Stimulated activated CD8-positive, alpha-beta memory T cell treated with anti-CD3 and anti-CD28 coated beads, Interleukin-12 subunit alpha, Interleukin-12 subunit beta, amount 100 ng/mL, for 4 hours (primary cell): ENCODE measurements around the gene R3HDM2.

Experiments used
- DNase-seq: peaks from one replicate; pipeline ENCODE4 v3.0.0-alpha.2; 2020; ENCODE audit warnings: low read depth

Gene R3HDM2

DNA sequence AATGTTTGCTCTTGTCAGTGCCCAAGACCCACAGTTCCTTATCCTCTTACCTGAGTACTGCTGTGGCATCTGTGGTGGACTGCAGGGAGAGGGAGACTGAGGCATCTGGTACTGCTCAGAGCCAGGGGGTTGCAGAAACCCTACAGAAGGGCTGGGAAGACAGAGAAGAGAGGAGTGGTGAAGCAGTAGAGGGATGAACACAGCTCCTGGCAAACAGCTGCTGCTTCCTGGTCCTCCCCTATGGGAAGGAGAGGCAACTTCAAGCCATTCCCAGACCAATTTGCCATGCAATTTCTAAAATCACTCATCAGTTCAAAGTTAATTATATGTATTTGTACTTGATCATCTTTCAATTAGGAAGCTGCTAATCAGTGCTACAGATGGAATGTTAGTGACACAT, 164.2 kb downstream of the R3HDM2 start:
- DNase-seq: no peak

DNA sequence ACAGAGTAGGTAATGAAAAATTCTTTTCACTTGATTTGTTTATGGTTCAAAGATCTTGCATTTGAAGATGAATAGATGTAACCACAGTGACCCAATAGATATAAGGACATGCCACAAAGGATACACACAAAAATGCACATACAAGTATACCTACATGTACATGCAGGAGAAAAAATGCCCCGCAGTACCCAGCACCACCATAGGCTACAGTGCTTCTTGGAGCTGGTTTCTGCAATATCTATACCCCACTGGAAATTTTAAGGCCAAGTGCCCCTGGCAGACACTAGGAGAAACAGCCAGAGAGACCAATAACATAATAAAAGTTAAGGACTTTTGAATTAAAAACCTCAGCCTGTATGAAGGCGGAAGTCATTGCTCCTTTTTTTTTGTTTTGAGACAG, 167.7 kb downstream of the R3HDM2 start:
- DNase-seq: no peak

DNA sequence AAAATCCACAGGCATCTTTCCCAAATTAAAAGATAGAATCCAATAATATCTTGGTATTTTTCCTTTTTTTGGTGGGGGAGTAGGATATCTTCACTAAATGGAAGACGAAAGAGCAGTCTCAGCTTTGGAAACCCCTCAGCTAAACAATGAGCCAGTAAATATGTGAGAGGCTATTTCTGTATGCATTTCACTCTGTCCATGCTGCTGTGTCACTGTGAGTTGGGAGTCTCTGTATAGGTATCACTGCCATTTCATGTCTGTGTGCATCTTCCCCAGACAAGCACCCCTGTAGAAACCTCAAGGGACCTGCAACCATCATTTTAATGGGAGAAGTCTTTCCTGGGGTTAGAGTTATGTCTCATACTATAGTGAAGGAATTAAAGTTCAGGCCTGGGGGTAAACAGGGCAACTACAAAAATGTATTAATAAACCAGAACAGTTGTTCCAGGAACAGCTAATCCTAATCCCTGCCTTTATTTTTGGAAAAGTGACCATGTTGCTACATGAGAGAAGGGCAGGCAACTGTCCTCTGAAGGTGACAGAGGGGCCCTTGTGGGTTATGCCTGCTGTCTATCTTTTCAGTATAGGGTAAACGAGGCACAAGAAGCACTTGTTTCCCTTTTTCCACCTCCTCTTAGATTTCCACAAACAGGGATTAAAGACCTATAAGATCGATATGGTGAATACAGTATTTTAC, 168.6 kb downstream of the R3HDM2 start:
- DNase-seq: no peak

DNA sequence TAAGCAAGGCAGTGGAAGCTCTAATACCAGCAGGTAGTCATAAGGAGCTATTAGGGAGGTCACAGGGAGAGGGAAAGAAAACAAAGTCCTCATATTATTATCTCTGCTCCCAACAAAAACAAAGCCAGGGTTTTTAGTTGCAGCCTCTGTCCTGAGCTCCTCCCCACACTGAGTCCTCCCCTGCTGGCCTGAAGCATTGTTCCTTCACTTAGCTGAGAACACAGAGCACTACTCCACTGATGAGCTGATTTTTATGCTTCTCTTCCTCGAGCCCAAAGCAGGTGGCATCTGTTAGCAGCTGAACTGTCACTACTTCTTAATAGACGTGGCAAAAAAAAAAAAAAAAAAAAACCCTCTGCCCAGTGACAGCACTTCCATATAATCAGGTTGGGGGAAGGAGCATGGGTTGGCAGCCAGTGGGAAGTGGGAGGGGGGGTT, 169.4 kb downstream of the R3HDM2 start:
- DNase-seq: no peak

DNA sequence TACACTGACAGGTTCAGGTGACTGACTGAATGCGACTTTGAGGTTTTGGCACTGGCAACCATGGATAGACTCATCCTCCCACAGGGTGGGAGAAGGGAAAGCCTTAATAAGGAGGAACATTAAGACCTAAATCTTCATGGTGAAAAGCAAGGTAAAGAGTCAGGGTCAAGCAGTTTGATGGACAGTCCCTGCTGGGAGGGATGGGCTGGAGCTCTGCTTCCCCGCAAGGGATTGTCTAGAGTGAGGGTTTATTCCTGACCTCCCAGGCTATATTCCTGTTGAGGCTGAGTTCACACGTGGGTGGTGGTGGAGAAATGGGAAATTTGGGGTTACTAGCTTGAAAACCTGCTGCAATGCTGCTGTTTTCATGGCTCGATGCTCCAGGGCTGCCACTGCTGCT, 170.5 kb downstream of the R3HDM2 start:
- DNase-seq: no peak

DNA sequence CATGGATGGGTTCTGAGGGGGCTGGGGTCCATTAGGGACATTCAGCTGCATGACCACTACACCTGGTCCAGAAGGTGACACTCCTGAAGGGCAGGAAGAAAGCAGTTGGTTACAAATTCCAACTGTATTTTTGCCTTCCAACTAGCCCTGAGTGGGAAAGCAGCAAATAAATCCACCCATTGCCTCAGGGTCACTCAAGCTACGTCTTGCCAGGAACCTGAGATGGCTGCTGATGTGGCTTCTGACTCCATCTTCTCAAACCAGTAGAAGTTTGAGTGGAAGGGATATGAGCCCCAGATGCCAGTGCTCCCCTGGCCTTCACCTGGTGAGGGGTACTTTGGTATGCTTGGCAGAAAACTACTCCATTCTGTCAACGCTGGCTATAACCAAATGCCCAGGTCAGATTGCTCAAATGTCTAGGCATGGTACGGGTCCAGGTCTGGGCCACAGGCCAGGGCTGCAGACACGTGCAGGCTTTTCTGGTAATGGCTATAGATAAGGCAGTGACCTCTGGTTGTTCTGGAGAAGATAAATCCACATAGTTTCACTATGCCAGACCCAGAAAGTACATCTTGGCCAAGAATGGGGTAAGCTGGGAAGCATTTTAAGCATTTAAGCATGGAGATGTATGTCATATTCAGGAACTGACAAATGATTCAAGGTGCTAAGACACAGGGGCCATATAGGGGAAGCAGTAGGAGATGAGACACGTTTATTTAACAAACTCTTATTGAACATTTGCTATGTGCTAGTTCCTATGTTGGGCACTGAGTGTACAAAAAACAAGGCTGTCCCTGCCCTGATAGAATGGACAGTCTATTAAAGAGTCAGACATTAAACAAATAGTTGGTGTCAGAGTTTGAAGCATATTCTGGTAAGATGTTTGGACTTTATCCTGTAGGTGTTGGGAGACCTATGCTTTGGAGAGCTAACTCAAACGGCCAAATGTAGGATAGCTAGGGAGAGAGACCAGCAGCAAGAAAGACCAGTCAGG, 171.6 kb downstream of the R3HDM2 start:
- DNase-seq: no peak

DNA sequence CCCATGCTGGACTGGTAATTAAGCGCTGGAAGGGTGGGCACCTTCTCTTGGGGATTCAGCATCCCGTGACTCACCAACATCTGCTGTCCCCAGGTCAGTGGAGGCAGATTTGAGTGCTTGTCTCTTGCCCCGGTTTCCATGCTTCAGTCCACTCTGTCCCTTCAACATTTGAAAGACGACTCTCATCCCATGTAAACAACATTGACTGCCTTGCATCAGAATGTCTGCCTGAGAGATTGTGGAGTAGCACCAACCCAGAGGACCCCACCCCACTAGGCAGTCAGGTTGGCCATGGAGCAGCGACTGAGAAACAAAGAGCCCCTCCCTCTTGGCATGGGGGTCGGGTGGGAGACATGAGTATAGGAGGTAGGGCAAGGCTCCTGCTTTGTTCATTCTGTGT, 174.9 kb downstream of the R3HDM2 start:
- DNase-seq: no peak

DNA sequence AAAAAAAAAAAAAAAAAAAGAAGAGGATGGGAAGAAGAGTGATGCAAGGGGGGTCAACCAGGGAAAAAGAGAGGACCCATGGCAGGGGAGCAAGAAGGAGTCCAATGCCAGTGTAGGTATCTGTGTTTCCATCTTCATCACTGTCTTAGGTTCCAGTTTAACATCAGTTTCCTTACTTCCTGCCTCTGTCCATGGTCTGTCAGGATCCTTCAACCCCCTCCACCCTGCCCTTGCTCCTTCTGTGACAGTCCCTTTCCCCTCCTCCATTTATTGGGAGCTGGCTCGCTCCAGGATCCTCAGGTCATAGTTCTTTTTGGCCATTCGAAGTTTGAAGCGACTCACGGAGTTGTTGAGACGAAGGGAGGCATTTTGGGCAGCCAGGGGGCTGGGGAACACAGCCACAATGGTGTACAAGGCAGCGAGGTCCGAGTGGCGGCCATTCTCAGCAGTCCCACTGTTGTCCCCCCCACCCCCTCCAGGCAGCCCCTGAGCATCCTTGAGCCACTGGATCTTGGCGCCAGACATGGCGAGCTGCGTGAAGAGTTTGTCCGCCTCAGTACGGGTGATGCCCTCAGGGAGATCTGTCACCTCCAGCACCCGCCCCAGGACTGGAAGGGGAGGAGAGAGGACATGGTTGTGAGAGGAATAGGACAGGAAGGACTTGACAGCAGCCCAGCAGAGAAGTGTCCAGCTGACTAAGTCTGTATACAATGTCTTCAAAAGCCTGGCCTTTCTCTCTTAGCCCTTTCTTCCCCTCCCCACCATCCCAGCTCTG, 176.2 kb downstream of the R3HDM2 start:
- no peak for DNase-seq

DNA sequence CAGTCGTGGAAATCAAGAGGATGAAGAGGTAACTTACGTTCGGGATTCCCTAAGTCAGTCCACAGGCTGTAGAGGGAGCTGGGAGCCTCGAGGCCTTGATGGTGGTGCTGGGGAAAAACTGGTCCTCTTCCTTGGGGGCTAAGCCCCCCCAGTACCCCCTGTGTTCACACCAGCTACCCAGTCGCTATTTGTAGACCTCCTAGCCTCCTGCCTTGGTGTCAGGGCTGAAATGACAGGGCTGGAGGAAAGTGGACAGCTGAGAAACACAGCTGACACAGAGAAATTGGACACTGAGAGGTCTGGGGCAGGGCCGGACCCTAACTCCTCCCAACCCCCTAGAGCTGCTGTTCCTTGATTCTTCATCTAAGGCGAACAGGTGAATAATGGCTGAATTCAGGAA, 179.9 kb downstream of the R3HDM2 start, which contains the start of gene STAC3:
STAC3 (minus strand) TSS at position 232 of the 400 bp plus-strand sequence. CDS start 1,551 bp downstream, outside the sequence.
- no peak for DNase-seq

DNA sequence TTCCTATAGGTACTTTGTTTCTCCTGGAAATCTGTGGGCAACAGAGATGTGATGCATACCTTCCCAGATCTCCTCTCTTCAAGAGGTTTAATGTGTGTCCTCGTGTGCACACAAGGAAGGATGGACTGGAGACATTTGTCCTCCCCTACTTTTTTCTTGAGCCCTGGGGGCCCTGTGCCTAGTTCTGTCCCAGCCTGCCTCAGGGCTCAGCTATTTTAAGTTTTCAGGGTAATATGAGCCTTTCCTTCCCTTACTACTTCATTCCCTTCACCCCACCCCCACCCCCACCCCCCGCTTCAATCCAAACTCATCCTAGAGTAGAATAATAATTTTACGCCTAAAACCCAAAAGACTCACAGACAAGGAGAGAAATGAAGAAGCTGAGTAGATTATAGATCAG, 180.3 kb downstream of the R3HDM2 start:
- DNase-seq: no peak

DNA sequence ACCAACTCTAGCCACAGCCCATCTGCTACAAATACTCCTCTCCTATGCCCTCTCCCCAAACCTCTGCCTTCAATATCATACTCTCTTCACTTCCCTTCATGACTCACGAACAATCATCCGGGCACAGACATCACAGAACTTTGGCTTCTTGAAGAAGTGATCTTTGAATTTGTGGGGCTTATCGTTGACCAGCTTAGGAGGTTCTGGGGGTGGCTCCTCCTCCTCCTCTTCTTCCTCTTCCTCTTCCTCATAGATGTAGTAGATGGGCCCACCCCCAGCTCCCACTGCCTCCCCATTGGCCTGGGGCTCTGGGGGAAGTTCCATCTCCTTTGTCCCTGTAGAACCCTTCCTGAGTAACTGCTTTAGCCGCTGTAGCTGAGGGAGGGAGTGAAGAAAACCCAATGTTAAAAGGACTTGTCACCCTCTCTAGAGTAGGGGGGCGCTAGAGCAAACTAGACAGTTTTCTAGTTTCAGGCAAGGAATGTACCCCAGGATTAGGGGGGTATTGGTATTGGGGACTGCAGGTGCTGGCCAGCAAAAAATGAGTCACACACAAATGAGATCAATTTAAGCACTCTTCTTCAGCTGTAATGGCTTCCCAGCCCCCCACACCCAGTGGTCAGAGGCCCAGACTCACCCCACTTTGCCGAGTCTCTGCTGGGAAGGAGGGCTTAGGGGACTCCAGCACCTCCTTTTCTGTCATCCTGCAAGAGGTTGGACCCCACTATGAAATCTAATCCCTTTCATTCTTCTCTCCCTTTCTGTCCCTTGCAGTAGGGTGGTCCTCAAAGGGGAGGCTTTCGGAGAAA, 181.7 kb downstream of the R3HDM2 start:
- DNase-seq: no peak

DNA sequence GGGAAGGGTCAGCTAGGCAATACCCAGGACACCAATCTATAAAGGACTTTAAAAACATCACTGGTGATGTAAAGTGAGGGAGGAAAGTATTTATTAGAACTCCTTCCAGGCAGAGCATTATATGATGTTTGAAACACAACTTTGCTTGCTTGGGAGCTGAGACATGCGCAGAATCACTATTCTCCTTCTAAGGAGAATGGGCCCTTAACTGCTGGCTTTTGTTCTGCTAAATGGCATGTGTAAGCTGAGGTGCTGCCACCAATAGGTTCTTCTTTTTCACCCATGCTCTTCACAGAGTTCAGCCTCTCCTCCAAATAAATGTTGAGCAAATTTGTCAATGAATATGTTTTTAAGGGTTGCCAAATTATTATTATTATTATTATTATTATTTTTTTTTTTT, 183.8 kb downstream of the R3HDM2 start:
- no peak for DNase-seq

DNA sequence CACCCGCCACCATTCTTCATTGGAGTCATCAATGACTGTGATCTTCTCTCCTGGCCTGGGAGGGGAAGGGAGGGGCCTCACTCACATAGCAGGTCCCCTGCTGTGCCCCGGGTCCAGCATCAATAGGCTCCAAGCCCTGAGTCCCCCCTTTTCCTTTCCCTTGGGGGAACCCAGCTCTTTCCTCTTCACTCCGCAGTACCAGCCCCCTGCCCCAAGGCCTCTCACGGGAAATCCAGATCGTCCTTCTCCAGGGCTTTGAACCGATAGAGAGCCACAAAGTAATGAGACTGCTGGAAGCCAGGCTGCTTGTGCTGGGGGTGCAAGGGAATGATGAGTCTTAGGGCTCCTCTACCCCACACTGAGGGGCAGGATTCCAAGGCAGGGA, 186.5 kb downstream of the R3HDM2 start:
- no peak for DNase-seq

DNA sequence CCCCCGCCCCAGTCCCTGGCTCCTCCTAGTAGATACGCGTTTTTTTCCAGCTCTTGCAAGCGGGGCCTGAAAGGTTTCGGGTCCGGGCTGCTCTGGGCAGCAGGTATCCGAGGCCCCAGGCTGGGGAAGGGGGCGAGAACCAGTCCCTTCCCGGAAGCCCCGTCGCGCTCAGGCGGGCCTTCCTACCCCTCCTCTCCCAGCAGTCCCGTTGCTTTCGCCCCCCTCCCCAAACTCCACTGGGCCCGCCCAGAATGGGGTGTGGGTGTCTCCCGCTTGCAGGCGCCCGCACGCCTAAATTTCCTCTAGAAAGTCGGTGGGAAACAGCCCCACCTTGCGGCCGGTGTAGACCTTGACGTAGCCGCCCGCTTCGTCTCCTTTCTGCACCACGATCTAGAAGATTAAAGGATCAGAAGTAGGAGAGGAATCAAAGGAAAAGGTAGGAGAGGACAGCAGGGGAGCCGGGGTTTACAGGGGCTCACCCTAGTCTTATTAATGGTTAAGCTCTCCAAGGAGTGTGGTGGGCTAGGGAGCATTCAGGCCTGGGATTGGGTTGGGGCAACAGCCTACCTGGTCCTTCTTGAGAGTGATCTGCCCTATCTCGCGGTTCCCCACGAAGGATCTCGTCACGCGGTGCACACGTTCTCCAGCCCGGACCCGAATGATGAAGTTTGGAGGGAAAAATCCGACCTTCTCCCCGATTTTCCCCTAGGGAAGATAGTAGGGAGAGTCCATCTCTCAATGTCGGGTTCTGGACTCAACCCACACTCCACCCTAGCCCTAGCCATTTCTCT, 187.1 kb downstream of the R3HDM2 start:
- peak; percentile 57 for DNase-seq

DNA sequence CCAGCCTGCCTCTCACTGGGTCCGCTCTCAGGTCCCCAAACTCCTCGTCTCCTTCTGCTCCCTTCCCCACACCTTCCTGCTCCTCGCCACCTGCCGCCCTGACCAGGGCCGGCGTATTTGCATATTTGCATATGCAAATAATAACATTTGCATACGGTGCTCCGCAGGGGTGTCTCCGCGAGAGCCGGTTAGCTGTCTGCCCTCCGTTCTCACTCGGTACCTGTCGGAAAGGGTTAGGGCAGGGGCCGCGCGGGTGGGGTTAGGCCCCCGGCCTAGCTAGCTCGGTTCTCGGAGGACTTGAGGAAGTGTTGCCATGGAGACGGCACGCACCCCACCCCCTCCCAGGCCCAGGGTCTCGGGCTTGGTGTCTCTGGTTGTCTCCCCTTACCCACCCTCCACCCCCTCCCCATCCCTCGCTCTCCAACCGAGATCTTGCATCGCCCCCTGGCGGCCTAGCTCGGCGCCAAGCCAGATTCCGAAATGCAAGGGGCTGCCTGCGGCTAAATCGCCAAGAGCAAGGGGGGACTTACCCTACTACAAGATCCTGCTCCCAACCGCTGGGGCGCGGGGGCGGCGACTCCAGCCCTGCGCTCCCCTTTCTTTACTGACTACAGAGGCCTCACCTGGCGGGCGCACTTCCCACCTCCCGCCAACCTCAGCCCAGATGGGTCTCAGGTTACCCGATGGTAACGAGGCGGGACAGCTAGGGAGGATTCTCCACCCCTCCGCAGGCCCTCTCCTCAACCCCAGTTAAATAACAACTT, 188.0 kb downstream of the R3HDM2 start:
- DNase-seq: no peak

DNA sequence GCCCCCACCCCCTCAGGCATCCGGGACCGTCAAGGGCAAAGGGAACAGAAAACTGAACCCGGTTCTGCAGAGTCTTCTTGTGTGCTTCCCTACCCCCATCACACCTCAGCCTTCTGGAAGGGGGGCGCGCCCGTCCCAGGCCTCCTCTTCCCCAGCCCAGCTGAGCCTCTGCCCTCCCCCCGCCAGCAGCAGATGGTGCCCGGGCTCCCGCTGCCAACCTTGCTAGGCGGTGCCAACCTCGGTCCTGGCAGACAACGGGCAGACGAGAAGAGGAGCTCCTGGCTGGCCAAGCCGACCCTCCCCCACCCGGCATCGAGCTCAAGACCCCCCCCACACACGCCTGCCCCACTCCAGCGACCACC, 188.5 kb downstream of the R3HDM2 start:
- DNase-seq: no peak

DNA sequence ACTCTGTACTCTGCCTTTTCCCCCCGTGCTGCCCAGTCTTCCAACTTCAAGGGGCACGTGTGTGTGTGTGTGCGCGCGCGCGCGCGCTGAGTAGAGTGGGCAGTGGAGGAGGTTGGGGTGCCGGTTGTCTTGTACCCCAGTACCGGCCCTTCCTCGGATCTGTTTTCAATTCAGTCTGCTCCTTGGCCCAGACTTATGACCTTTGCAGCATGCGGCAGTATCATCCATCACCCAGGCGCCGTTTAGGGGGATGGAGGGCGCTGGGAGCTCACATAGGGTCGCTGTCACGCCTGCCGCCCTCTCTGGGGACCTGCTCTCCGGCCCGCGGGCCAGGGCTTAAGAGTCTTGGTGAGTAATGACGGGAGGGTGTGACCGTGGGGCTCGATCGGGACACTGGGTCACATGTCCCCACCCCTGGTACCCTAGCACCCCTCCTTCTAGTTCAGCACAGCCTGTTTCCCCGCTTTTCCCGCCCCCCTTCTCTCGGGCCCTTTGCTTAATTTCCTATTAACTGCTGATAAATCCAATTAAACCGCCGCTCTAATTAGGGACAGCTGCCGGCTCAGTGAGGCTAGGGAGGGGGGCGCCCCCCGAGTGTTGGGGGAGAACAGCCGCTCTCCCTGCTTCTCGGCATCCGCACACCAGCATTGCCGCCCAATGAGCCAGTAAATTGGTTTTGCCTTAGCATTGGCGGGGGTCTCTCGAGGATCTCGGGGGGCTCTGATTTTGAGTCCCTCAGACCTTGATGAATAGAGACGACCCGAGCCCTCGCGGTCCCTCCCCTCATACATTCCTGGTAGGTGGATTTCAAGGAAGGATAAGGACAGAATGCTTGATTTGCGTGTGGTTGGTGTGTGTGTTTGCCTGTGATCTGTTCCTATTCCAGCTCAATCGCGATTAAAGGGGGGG, 189.2 kb downstream of the R3HDM2 start:
- DNase-seq: no peak

DNA sequence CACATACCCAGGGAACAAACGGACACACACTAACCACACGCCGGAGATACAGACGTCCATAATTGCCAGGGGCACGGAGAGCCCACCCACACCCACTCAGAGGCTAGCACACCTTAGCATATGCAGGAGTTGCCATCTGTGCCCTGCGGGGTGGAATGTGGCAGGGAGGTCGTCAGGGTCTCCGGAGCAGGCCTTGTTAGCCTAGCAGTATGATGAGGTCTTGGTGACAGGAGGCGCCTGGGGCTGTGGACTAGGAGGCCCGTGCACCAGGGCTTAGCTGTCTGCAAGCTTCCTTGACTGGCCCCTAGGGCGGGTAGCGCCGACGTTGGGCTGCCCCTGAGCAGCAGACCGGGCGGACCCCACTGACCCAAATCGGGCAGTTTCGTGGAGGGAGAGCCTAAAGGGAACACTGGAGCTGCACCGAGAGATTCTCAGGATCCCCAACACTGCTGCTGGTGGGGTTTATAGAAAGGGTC, 189.9 kb downstream of the R3HDM2 start:
- DNase-seq: no peak
